ENCODE data around the gene MUS81.

The MUS81 gene

GRCh38 chr11:65861533-65862183 is 1.4 kb downstream of the MUS81 start:
- DNase-seq = no peak

GRCh38 chr11:65862191-65862735 is 2.0 kb downstream of the MUS81 start:
- DNase-seq = no peak

- no peak for DNase-seq
Observed at GRCh38 chr11:65862941-65863888, 3.0 kb downstream of the MUS81 start.

GRCh38 chr11:65863889-65864705 is 3.9 kb downstream of the MUS81 start:
- no peak for DNase-seq

GRCh38 chr11:65864706-65865471 is 4.7 kb downstream of the MUS81 start:
- no peak for DNase-seq

GRCh38 chr11:65865550-65866172 is 5.4 kb downstream of the MUS81 start:
- no peak for DNase-seq

- DNase-seq = no peak
Observed at GRCh38 chr11:65866509-65867283, 6.5 kb downstream of the MUS81 start.

- DNase-seq = no peak
Observed at GRCh38 chr11:65867284-65868071, 7.2 kb downstream of the MUS81 start.

- DNase-seq = peak; percentile 52
Observed at GRCh38 chr11:65868076-65868667, 7.9 kb downstream of the MUS81 start.

GRCh38 chr11:65868907-65869306 is 8.7 kb downstream of the MUS81 start:
- DNase-seq = no peak

GRCh38 chr11:65869643-65870306 is 9.5 kb downstream of the MUS81 start:
- DNase-seq = no peak

- no peak for DNase-seq
Observed at GRCh38 chr11:65870307-65870658, 10.1 kb downstream of the MUS81 start.

- peak; percentile 72 for DNase-seq
Observed at GRCh38 chr11:65870706-65871681, 10.8 kb downstream of the MUS81 start.

GRCh38 chr11:65871811-65872548 is 11.7 kb downstream of the MUS81 start:
- no peak for DNase-seq

GRCh38 chr11:65872586-65873317 is 12.5 kb downstream of the MUS81 start, which contains the start of gene EFEMP2:
TSS of gene EFEMP2 (minus strand) at chr11:65872800. CDS start at chr11:65872354, 446 bp downstream.
- peak; percentile 45 for DNase-seq

All from DMS53 (cell line).